ENCODE data around the gene HYAL3. TPM values are rescaled to one million over a fixed set of nuclear protein-coding genes. Genes with fewer than 3 reads are reported as not detected.
A peak's percentile ranks its signal among the peaks of the same experiment; 100 is the strongest.

HYAL3 gene
- total and polyA plus RNA-seq, 2 donors (not counting 1 experiment from before 2014, with no cell fraction given), result 3.2 to 7.4 TPM

DNA sequence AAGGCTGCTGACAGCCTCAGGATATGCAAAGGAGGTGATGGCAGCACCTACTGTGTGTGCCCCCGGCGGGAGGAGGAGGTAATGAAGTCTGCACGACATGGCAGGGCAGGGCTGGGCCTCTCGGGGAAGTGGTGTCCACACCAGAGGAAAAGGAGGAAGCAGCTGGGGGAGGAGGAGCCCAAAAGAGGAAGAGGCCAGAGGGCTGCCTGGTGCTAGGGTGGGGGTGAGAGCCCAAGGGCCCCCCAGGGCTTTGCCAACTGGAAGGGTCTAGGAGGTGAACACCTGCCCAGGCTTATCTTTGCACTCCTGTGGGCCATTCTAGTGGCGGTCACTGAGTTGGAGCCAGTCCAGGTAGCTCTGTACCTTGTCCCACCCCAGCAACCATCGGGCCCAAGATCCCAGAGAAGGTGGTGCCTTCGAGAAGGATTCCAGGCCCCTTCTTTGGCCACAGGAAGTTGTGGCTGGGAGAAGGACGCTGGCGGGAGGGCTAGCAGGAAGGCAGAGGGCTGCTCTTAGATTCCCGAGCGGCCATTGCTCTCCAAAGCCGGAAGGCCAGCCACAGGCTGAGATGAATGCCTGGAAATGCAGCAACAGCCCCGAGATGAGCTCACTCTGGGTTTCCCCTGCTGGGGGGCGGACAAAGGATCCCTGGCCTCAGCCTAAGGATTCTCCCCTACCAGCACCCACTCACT lies 56.2 kb downstream of the HYAL3 start:
- H2AFZ ChIP-seq (ENCODE audit: low read length), result no peak overlapping the region
- no peaks in the 10 kb centered on the region for H3K27me3 ChIP-seq (ENCODE audit: control insufficient read depth, insufficient read depth, low read length)
- DNase-seq (ENCODE audit: low read depth in 2 of 2), result peak in 1 of 2 donors; percentile 76
- no peaks in the 10 kb centered on the region for H3K9me3 ChIP-seq (ENCODE audit: control insufficient read depth, insufficient read depth, low read depth, low read length)
- no peak overlapping the region for H3K4me2 ChIP-seq (ENCODE audit: extremely low read depth, insufficient read depth, low read length)
- peaks cover 95% of the 10 kb centered on the region for H3K79me2 ChIP-seq (ENCODE audit: control insufficient read depth, insufficient read depth, low read length)
- no peaks in the 10 kb centered on the region for H4K20me1 ChIP-seq (ENCODE audit: control insufficient read depth, extremely low read depth, insufficient read depth, low read length)
- H3K4me3 ChIP-seq (replicated peaks in 1 of 4; ENCODE audit: control extremely low read depth in 1 of 4, insufficient read depth in 1 of 4, low read depth in 3 of 4, low read length in 4 of 4), result peak overlapping the region in 1 of 4 experiments; percentile 7
- H3K36me3 ChIP-seq (ENCODE audit: control insufficient read depth, insufficient read depth, low read length), result peaks cover 14% of the 10 kb centered on the region
- H3K27ac ChIP-seq (ENCODE audit: insufficient read depth, low read length), result peak overlapping the region; percentile 52
- H3K4me1 ChIP-seq (ENCODE audit: control insufficient read depth, extremely low read depth, insufficient read depth, low read length), result peaks cover 51% of the 10 kb centered on the region
- H3K9ac ChIP-seq (ENCODE audit: insufficient read depth, low read length), result peak overlapping the region; percentile 9
- TF ChIP-seq, protein P1, sequence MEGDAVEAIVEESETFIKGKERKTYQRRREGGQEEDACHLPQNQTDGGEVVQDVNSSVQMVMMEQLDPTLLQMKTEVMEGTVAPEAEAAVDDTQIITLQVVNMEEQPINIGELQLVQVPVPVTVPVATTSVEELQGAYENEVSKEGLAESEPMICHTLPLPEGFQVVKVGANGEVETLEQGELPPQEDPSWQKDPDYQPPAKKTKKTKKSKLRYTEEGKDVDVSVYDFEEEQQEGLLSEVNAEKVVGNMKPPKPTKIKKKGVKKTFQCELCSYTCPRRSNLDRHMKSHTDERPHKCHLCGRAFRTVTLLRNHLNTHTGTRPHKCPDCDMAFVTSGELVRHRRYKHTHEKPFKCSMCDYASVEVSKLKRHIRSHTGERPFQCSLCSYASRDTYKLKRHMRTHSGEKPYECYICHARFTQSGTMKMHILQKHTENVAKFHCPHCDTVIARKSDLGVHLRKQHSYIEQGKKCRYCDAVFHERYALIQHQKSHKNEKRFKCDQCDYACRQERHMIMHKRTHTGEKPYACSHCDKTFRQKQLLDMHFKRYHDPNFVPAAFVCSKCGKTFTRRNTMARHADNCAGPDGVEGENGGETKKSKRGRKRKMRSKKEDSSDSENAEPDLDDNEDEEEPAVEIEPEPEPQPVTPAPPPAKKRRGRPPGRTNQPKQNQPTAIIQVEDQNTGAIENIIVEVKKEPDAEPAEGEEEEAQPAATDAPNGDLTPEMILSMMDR (conservative IDR thresholded peaks at IDR 0.05 in 1 of 2, IDR thresholded peaks at IDR 0.05 in 1 of 2; ENCODE audit: low read depth in 1 of 2, low read length in 2 of 2), result no peak
- no peak for TF ChIP-seq EZH2 (IDR thresholded peaks at IDR 0.05; ENCODE audit: low read length, missing control alignments)

Other genes with a start within 250 kb of the HYAL3 start
- gene RBM5, start 210.5 kb downstream of the HYAL3 start, total RNA-seq, result 156 and 174 TPM in 2 replicates
- 113 and 127 TPM in 2 replicates for gene RBM5, start 210.5 kb downstream of the HYAL3 start, polyA plus RNA-seq
- 9.7 and 10.3 TPM in 2 replicates for gene SEMA3F, start 144.1 kb downstream of the HYAL3 start, total RNA-seq
- 5.1 and 21.2 TPM in 2 replicates for gene SEMA3F, start 144.1 kb downstream of the HYAL3 start, polyA plus RNA-seq
- not detected in 2 replicates for gene GNAT1, start 107.8 kb downstream of the HYAL3 start, total RNA-seq
- gene GNAT1, start 107.8 kb downstream of the HYAL3 start, polyA plus RNA-seq, result not detected in 2 replicates
- not detected in 2 replicates for gene SLC38A3, start 94.1 kb downstream of the HYAL3 start, total RNA-seq
- gene SLC38A3, start 94.1 kb downstream of the HYAL3 start, polyA plus RNA-seq, result 0.02 TPM in 1 of 2 replicates, not detected in the other
- 124 and 238 TPM in 2 replicates for gene GNAI2, start 63.2 kb downstream of the HYAL3 start, total RNA-seq
- gene GNAI2, start 63.2 kb downstream of the HYAL3 start, polyA plus RNA-seq, result 704 and 828 TPM in 2 replicates
- 51.6 and 85.2 TPM in 2 replicates for gene SEMA3B, start 30.3 kb downstream of the HYAL3 start, total RNA-seq
- 17.6 and 23.5 TPM in 2 replicates for gene SEMA3B, start 30.3 kb downstream of the HYAL3 start, polyA plus RNA-seq
- gene LSMEM2, start 20.3 kb downstream of the HYAL3 start, total RNA-seq, result not detected in 2 replicates
- not detected in 2 replicates for gene LSMEM2, start 20.3 kb downstream of the HYAL3 start, polyA plus RNA-seq
- gene IFRD2, start 7.0 kb downstream of the HYAL3 start, total RNA-seq, result 51.0 and 56.0 TPM in 2 replicates
- gene IFRD2, start 7.0 kb downstream of the HYAL3 start, polyA plus RNA-seq, result 28.1 and 44.0 TPM in 2 replicates
- gene NAA80, start within 50 bp of the HYAL3 start, total RNA-seq, result 2.1 and 3.8 TPM in 2 replicates
- 3.1 and 4.3 TPM in 2 replicates for gene NAA80, start within 50 bp of the HYAL3 start, polyA plus RNA-seq
- gene HYAL1, start 4.2 kb upstream of the HYAL3 start, total RNA-seq, result 1.3 and 1.8 TPM in 2 replicates
- gene HYAL1, start 4.2 kb upstream of the HYAL3 start, polyA plus RNA-seq, result 1.8 and 2.5 TPM in 2 replicates
- gene HYAL2, start 23.3 kb upstream of the HYAL3 start, total RNA-seq, result 50.6 and 52.5 TPM in 2 replicates
- 35.1 and 36.9 TPM in 2 replicates for gene HYAL2, start 23.3 kb upstream of the HYAL3 start, polyA plus RNA-seq
- gene TUSC2, start 28.8 kb upstream of the HYAL3 start, total RNA-seq, result 13.4 and 14.6 TPM in 2 replicates
- 15.3 and 19.2 TPM in 2 replicates for gene TUSC2, start 28.8 kb upstream of the HYAL3 start, polyA plus RNA-seq
- gene RASSF1, start 41.4 kb upstream of the HYAL3 start, total RNA-seq, result 24.1 and 32.4 TPM in 2 replicates
- 33.3 and 41.7 TPM in 2 replicates for gene RASSF1, start 41.4 kb upstream of the HYAL3 start, polyA plus RNA-seq
- gene ZMYND10, start 46.3 kb upstream of the HYAL3 start, total RNA-seq, result 0.26 and 0.83 TPM in 2 replicates
- 0.32 and 0.93 TPM in 2 replicates for gene ZMYND10, start 46.3 kb upstream of the HYAL3 start, polyA plus RNA-seq
- 19.3 and 27.2 TPM in 2 replicates for gene NPRL2, start 51.4 kb upstream of the HYAL3 start, total RNA-seq
- 21.4 and 26.2 TPM in 2 replicates for gene NPRL2, start 51.4 kb upstream of the HYAL3 start, polyA plus RNA-seq
- gene CYB561D2, start 51.5 kb upstream of the HYAL3 start, total RNA-seq, result 24.1 and 28.6 TPM in 2 replicates
- gene CYB561D2, start 51.5 kb upstream of the HYAL3 start, polyA plus RNA-seq, result 16.4 and 16.7 TPM in 2 replicates
- 39.3 and 44.8 TPM in 2 replicates for gene TMEM115, start 60.1 kb upstream of the HYAL3 start, total RNA-seq
- 28.2 and 28.9 TPM in 2 replicates for gene TMEM115, start 60.1 kb upstream of the HYAL3 start, polyA plus RNA-seq
- gene CACNA2D2, start 204.2 kb upstream of the HYAL3 start, total RNA-seq, result under 0.01 TPM in 1 of 2 replicates, not detected in the other
- gene CACNA2D2, start 204.2 kb upstream of the HYAL3 start, polyA plus RNA-seq, result 0.02 and 0.06 TPM in 2 replicates

Measured in fibroblast of lung (primary cell).